GM12878 (cell line): ENCODE data around the gene MYO18B. TPM values are rescaled to one million over a fixed set of nuclear protein-coding genes. Genes with fewer than 3 reads are reported as not detected.

Source experiments
- ATAC-seq: fragments of 200-7000 bp; cut with Tn5 transposase; 3 replicates; pipeline ENCODE4 v1.9.1; 2020; ENCODE audit warnings: mild to moderate bottlenecking, moderate library complexity
- BruUV-seq: library from RNA; stranded (reverse); fragments of 400-500 nt; replicated peaks from 2 replicates; lab custom pipeline; 2021; lab: Mats Ljungman, UMichigan
- CTCF ChIA-PET: fragments of 300-600 bp; sonication (Branson Sonifier 250); formaldehyde crosslinking; extraction: SDS; loops from one replicate; lab custom pipeline; 2021; ENCODE audit warnings: inconsistent platforms; lab: Yijun Ruan, JAX
- POLR2A ChIA-PET: fragments of 350-600 bp; formaldehyde crosslinking; extraction: SDS; loops from one replicate; lab custom pipeline; 2021; ENCODE audit warnings: inconsistent platforms; lab: Charles Lee
- RAD21 ChIA-PET: fragments of 300-600 bp; sonication (Branson Sonifier 250); formaldehyde crosslinking; loops from one replicate; lab custom pipeline; 2023; ENCODE audit warnings: antibody characterized with exemption; ENCODE audit not compliant: unreplicated experiment; lab: Charles Lee
- SMC1A ChIA-PET: fragments of 300-600 bp; sonication (Branson Sonifier 250); formaldehyde crosslinking; loops from one replicate; lab custom pipeline; 2023; ENCODE audit not compliant: unreplicated experiment, uncharacterized antibody; lab: Charles Lee
- DNase-seq: peaks from one replicate; pipeline ENCODE4 v3.0.0-alpha.2; 2011; ENCODE audit warnings: low read depth, low spot score
- FAIRE-seq: peaks from 3 replicates; lab custom pipeline; 2011; peaks lifted over from hg19 to GRCh38; lab: Jason Lieb, UNC
- H2AFZ ChIP-seq: 2 replicates; pipeline ENCODE4 v1.6.0; 2011; ENCODE audit warnings: low read depth, low read length, control low read depth; ENCODE audit not compliant: control insufficient read depth
- H3K27ac ChIP-seq: 2 replicates; pipeline ENCODE4 v1.5.1; 2011; ENCODE audit warnings: control low read depth; ENCODE audit not compliant: control insufficient read depth, insufficient read depth
- H3K27me3 ChIP-seq, 2 experiments: replicated peaks in 1 of 2; 2 replicates each; pipeline versions ENCODE4 v1.6.0 to v1.6.1; 2011; ENCODE audit warnings: low read length in 1 of 2; ENCODE audit not compliant: control insufficient read depth in 2 of 2, insufficient read depth in 2 of 2
- H3K36me3 ChIP-seq, 2 experiments: 2 replicates each; pipeline ENCODE4 v1.5.1; 2011; ENCODE audit warnings: low read length in 1 of 2; ENCODE audit not compliant: control insufficient read depth in 2 of 2, insufficient read depth in 2 of 2
- H3K4me1 ChIP-seq: 2 replicates; pipeline ENCODE4 v1.6.1; 2011; ENCODE audit warnings: mild to moderate bottlenecking, low read length, moderate library complexity, mixed read lengths; ENCODE audit not compliant: control insufficient read depth, insufficient read depth
- H3K4me2 ChIP-seq: 2 replicates; pipeline ENCODE4 v1.6.0; 2011; ENCODE audit warnings: control low read depth; ENCODE audit not compliant: control insufficient read depth, insufficient read depth
- H3K4me3 ChIP-seq: fragments of 200-600 bp; sonication (generic); 2 replicates; pipeline ENCODE4 v1.5.1; 2016
- H3K79me2 ChIP-seq: 2 replicates; pipeline ENCODE4 v1.6.0; 2011; ENCODE audit warnings: low read length; ENCODE audit not compliant: control insufficient read depth, insufficient read depth
- H3K9ac ChIP-seq: 2 replicates; pipeline ENCODE4 v1.8.0; 2011; ENCODE audit warnings: low read length, control low read depth, mixed read lengths; ENCODE audit not compliant: control insufficient read depth, insufficient read depth
- H3K9me3 ChIP-seq: replicated peaks from 3 replicates; pipeline ENCODE4 v1.5.1; 2011; ENCODE audit warnings: mild to moderate bottlenecking, low read length; ENCODE audit not compliant: control insufficient read depth, insufficient read depth
- H4K20me1 ChIP-seq: 2 replicates; pipeline ENCODE4 v1.6.0; 2011; ENCODE audit not compliant: control insufficient read depth, insufficient read depth
- ATF7 ChIP-seq: fragments of 450-650 bp; IDR thresholded peaks from 2 replicates; pipeline ENCODE4 v1.6.1; 2016; ENCODE audit warnings: low read depth, mild to moderate bottlenecking
- EZH2 ChIP-seq: IDR thresholded peaks from 2 replicates; pipeline ENCODE4 v1.6.1; 2012; ENCODE audit warnings: low read depth, mild to moderate bottlenecking, control low read depth, inconsistent platforms, low read length, borderline replicate concordance; ENCODE audit not compliant: control insufficient read depth
- NFYB ChIP-seq: IDR thresholded peaks from 2 replicates; pipeline ENCODE4 v1.6.1; 2011; ENCODE audit warnings: low read depth, mild to moderate bottlenecking, low read length, improper control_type of control experiment, moderate library complexity; ENCODE audit not compliant: insufficient read depth
- PAX8 ChIP-seq: fragments of 450-650 bp; IDR thresholded peaks from 2 replicates; pipeline ENCODE4 v1.6.1; 2017; ENCODE audit warnings: mild to moderate bottlenecking, moderate library complexity
- SRF ChIP-seq, 2 experiments: IDR thresholded peaks; 2 replicates each; pipeline ENCODE4 v1.6.1; 2011; ENCODE audit warnings: low read depth in 2 of 2, low read length in 2 of 2, mild to moderate bottlenecking in 1 of 2, moderate library complexity in 1 of 2
- STAT1 ChIP-seq: fragments of 450-650 bp; conservative IDR thresholded peaks from 2 replicates; pipeline ENCODE4 v1.6.1; 2014; ENCODE audit warnings: antibody characterized with exemption, mild to moderate bottlenecking
- TARDBP ChIP-seq: IDR thresholded peaks from 2 replicates; pipeline ENCODE4 v1.6.1; 2016; ENCODE audit warnings: borderline replicate concordance
- ZNF622 ChIP-seq: fragments of 450-650 bp; IDR thresholded peaks from 2 replicates; pipeline ENCODE4 v1.6.1; 2017; ENCODE audit warnings: mild to moderate bottlenecking, inconsistent platforms
- in situ Hi-C: fragments of 300-500 bp; cut with MboI; formaldehyde crosslinking; loops from 9 replicates; pipeline ENCODE4 v1.14.3; 2018; ENCODE audit warnings: mixed read lengths
- intact Hi-C: fragments of 100-400 bp; cut with micrococcal nuclease; formaldehyde crosslinking; loops from one replicate; pipeline ENCODE4 v1.14.2; 2022; ENCODE audit not compliant: unreplicated experiment
- polyA plus RNA-seq, 11 experiments: library from polyadenylated mRNA; depleted of rRNA in 4 of 11; unstranded in 6 of 11; stranded (reverse) in 5 of 11; fragments of >200 nt; fragmentation: Nextera tagmentation in 4 of 11; fragmentation: Illumina TruSeq in 1 of 11; extraction: Ambion mirVana in 4 of 11; extraction: Trizol in 1 of 11; gene quantifications; 1 replicate in 1 of 11; 2 replicates in 10 of 11; pipeline versions ENCODE4 v1.2.1 to v1.2.3, GENCODE V29; 2011 to 2016; ENCODE audit warnings: inconsistent platforms in 2 of 11, missing spikeins in 2 of 11, low read depth in 1 of 11
- total RNA-seq, 4 experiments: library from RNA; depleted of rRNA in 3 of 4; stranded (reverse); fragments of >200 nt in 3 of 4; fragmentation: Illumina TruSeq in 1 of 4; extraction: Trizol in 1 of 4; gene quantifications; 2 replicates each; pipeline versions ENCODE4 v1.2.1 to v1.2.3, GENCODE V29; 2013 to 2021
- TF ChIP-seq, protein P1 (sequence below): fragments of 450-650 bp; formaldehyde crosslinking; IDR thresholded peaks from 2 replicates; pipeline ENCODE4 v1.4.0; 2022; ENCODE audit warnings: mild to moderate bottlenecking, moderate library complexity
- TF ChIP-seq, protein P2 (sequence below): IDR thresholded peaks from 2 replicates; pipeline ENCODE4 v1.6.1; 2012; ENCODE audit warnings: improper control_type of control experiment, low read depth, low read length; ENCODE audit not compliant: insufficient replicate concordance
- TF ChIP-seq, protein P3 (sequence below): fragments of 450-650 bp; conservative IDR thresholded peaks from 2 replicates; pipeline ENCODE4 v1.6.1; 2017; ENCODE audit warnings: mild to moderate bottlenecking, moderate library complexity

The MYO18B gene
- total and polyA plus RNA-seq, 10 of the 15 experiments (the other 5 are each of a cell fraction or from before 2014, with no cell fraction given): 0.05 to 2.1 (median 0.51) TPM; not detected in 1

DNA sequence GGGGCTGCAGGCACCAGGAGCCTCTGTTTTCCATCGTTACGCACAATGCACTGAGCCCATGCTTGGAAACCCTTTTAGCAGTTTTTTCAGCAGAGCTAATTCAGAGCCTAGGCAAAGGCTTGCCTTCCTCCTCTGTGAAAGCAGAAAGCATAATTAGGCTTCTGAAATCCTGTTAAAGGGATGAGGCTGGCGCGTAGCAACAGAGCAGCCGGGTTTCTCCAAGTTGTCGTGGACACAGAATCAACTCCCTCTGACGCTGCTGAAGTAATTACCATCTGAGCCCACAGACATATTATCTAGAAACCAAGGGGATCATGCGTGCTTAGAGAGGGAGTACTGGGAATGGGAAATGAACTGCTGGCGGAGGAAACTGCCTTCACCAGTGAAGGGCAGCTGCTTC lies 85.4 kb downstream of the MYO18B start (continued):
- TF ChIP-seq SRF (IDR thresholded peaks at IDR 0.05; ENCODE audit: low read depth in 2 of 2, low read length in 2 of 2) (no peak), ATF7 (no peak), STAT1 (no peak), ZNF622 (no peak)
- TF ChIP-seq, protein P1, sequence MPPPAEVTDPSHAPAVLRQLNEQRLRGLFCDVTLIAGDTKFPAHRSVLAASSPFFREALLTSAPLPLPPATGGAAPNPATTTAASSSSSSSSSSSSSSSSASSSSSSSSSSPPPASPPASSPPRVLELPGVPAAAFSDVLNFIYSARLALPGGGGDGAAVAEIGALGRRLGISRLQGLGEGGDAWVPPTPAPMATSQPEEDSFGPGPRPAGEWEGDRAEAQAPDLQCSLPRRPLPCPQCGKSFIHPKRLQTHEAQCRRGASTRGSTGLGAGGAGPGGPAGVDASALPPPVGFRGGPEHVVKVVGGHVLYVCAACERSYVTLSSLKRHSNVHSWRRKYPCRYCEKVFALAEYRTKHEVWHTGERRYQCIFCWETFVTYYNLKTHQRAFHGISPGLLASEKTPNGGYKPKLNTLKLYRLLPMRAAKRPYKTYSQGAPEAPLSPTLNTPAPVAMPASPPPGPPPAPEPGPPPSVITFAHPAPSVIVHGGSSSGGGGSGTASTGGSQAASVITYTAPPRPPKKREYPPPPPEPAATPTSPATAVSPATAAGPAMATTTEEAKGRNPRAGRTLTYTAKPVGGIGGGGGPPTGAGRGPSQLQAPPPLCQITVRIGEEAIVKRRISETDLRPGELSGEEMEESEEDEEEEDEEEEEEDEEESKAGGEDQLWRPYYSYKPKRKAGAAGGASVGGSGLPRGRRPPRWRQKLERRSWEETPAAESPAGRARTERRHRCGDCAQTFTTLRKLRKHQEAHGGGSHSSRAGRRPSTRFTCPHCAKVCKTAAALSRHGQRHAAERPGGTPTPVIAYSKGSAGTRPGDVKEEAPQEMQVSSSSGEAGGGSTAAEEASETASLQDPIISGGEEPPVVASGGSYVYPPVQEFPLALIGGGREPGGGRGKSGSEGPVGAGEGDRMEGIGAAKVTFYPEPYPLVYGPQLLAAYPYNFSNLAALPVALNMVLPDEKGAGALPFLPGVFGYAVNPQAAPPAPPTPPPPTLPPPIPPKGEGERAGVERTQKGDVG (CRISPR knock-in tag): no peak

DNA sequence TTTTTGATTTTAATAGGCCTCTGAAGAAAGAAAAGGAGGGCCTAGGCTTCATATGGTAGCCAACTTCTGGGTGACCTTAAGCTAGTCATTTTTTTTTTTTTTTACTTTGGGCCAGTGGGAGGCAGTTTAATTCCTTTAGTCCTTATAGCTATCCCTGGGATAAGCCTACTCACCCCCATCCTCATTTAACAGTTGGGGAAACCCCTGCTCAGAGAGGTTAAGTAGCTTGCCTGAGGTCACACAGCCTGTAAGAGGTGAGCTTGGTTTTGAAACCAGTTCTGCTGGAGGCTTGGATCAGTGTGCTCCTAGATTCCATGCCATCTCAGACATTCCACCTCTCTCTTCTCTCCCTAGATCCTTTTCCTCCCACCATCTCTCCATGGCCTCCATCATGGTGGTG lies 86.4 kb downstream of the MYO18B start:
- FAIRE-seq (no peak), DNase-seq (no peak), ATAC-seq (no peak)
- ChIA-PET POLR2A (no interaction called here), CTCF (interaction anchor here (0.6 kb wide), 2 partner anchors 55 to 167 kb away, joined by 3 read pairs; no protein-coding TSS in a partner anchor), RAD21 (interaction anchor here (0.6 to 1.1 kb wide), 2 partner anchors 11 to 76 kb away, joined by 3 read pairs; no protein-coding TSS in a partner anchor), SMC1A (interaction anchor here (1.0 kb wide), 1 partner anchor 18 kb away, joined by 3 read pairs; no protein-coding TSS in a partner anchor)
- no peaks in the 10 kb centered on the region for H3K36me3 ChIP-seq
- no peak overlapping the region for H3K27ac ChIP-seq
- H3K9ac ChIP-seq: no peak overlapping the region
- in situ Hi-C loops (no loop called here), intact Hi-C loops (no loop called here)
- BruUV-seq: no TSS peak
- no peaks in the 10 kb centered on the region; the same call in 1 of the 2 replicates for H3K4me1 ChIP-seq
- no peak overlapping the region for H3K4me2 ChIP-seq
- no peak overlapping the region for H2AFZ ChIP-seq
- no peaks in the 10 kb centered on the region for H3K79me2 ChIP-seq
- H3K4me3 ChIP-seq: no peak overlapping the region
- no peaks in the 10 kb centered on the region; the same call in 1 of the 2 replicates for H4K20me1 ChIP-seq
- H3K27me3 ChIP-seq: peaks cover 0 to 2% of the 10 kb centered on the region in 2 experiments; a peak in 1 of 4 replicates
- no peaks in the 10 kb centered on the region; the same call in 2 of the 3 replicates for H3K9me3 ChIP-seq
- no peak for TF ChIP-seq TARDBP
- TF ChIP-seq PAX8: no peak
- TF ChIP-seq, protein P2, sequence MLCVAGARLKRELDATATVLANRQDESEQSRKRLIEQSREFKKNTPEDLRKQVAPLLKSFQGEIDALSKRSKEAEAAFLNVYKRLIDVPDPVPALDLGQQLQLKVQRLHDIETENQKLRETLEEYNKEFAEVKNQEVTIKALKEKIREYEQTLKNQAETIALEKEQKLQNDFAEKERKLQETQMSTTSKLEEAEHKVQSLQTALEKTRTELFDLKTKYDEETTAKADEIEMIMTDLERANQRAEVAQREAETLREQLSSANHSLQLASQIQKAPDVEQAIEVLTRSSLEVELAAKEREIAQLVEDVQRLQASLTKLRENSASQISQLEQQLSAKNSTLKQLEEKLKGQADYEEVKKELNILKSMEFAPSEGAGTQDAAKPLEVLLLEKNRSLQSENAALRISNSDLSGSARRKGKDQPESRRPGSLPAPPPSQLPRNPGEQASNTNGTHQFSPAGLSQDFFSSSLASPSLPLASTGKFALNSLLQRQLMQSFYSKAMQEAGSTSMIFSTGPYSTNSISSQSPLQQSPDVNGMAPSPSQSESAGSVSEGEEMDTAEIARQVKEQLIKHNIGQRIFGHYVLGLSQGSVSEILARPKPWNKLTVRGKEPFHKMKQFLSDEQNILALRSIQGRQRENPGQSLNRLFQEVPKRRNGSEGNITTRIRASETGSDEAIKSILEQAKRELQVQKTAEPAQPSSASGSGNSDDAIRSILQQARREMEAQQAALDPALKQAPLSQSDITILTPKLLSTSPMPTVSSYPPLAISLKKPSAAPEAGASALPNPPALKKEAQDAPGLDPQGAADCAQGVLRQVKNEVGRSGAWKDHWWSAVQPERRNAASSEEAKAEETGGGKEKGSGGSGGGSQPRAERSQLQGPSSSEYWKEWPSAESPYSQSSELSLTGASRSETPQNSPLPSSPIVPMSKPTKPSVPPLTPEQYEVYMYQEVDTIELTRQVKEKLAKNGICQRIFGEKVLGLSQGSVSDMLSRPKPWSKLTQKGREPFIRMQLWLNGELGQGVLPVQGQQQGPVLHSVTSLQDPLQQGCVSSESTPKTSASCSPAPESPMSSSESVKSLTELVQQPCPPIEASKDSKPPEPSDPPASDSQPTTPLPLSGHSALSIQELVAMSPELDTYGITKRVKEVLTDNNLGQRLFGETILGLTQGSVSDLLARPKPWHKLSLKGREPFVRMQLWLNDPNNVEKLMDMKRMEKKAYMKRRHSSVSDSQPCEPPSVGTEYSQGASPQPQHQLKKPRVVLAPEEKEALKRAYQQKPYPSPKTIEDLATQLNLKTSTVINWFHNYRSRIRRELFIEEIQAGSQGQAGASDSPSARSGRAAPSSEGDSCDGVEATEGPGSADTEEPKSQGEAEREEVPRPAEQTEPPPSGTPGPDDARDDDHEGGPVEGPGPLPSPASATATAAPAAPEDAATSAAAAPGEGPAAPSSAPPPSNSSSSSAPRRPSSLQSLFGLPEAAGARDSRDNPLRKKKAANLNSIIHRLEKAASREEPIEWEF: no peak
- TF ChIP-seq, protein P3, sequence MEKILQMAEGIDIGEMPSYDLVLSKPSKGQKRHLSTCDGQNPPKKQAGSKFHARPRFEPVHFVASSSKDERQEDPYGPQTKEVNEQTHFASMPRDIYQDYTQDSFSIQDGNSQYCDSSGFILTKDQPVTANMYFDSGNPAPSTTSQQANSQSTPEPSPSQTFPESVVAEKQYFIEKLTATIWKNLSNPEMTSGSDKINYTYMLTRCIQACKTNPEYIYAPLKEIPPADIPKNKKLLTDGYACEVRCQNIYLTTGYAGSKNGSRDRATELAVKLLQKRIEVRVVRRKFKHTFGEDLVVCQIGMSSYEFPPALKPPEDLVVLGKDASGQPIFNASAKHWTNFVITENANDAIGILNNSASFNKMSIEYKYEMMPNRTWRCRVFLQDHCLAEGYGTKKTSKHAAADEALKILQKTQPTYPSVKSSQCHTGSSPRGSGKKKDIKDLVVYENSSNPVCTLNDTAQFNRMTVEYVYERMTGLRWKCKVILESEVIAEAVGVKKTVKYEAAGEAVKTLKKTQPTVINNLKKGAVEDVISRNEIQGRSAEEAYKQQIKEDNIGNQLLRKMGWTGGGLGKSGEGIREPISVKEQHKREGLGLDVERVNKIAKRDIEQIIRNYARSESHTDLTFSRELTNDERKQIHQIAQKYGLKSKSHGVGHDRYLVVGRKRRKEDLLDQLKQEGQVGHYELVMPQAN: no peak
- TF ChIP-seq EZH2: no peak
- no peak for TF ChIP-seq NFYB
